Breast epithelium (tissue), 3 donors: ENCODE measurements around the gene TIGD4.

ENCODE experiments used
- CTCF ChIP-seq, 3 donors: fragments of 450-650 bp; IDR thresholded peaks; one replicate each; pipeline ENCODE4 v1.5.1; 2016 to 2017; ENCODE audit warnings: antibody characterized with exemption in 3 of 3, mild to moderate bottlenecking in 3 of 3, moderate library complexity in 3 of 3
- POLR2A ChIP-seq: fragments of 450-650 bp; IDR thresholded peaks from one replicate; pipeline ENCODE4 v1.6.1; 2016; ENCODE audit warnings: antibody characterized with exemption, mild to moderate bottlenecking, moderate library complexity
- POLR2AphosphoS5 ChIP-seq, 3 donors: sonication (generic); formaldehyde crosslinking; IDR thresholded peaks; one replicate each; pipeline ENCODE4 v1.6.1; 2017; ENCODE audit warnings: antibody characterized with exemption in 3 of 3

- no peak for TF ChIP-seq CTCF (IDR thresholded peaks at IDR 0.05)
- TF ChIP-seq POLR2AphosphoS5 (IDR thresholded peaks at IDR 0.05): no peak
- TF ChIP-seq POLR2A: no peak
These were observed 55.0 kb downstream of the TIGD4 start for GRCh38 chr4:152724494-152724893.
